GM18520 (cell line): ENCODE measurements around the gene ZNF285.
"Not testable (repeated sequence)": the region's sequence is repeated elsewhere in the genome, so short reads cannot be mapped to it uniquely, and the experiment has no call there.

Source experiments
- ATAC-seq: cut with Tn5 transposase; IDR thresholded peaks from one replicate; pipeline ENCODE4 v1.9.1; 2021; ENCODE audit not compliant: unreplicated experiment

Gene ZNF285

DNA sequence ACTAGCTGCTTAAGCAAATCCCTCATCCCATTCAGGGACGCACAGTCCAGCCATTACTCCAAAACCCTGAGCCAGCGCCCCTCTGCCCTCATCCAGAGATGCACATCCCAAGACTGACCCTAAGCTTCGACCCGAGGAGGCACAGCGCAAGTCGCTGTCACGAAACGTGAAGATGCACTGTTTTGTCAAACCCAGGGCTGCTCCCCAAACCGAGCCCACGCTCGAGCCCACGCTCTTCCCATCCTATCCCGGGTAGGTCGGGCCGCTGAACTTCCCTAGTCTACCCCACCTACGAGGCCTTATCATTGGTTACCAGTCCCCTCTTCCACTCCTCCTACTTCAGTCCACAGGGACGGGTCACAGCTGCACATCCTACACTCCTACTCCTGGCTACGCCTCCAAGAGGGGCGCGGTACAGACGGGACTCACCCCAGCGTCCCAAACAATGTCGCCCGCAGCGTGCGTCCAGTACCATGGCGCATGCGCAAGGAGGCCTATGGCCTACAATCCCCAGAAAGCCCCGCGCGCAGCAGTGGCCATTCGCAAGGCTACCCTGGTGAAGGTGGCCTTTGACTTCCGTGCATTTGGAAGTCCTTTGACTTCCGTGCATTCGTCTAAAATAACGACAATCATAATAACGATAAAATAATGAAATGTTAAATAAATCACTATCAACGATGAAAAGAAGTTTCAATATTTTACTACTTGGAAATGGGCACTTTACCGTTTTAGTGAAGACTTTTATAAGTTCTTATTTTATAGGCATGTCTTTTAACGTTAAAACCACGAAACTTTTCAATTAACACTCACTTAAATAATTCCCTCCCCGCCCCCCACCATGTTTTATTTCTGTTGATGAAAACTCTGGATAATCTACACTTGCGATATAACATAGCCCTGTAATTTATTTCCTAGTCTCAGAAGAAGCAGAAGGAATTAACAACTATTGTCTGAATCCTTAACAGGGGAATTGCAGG lies at the start of gene ZNF285:
ZNF285 (minus strand) TSS at position 470 of the 977 bp plus-strand sequence. CDS start 4,395 bp downstream, outside the sequence.
- ATAC-seq: no peak

DNA sequence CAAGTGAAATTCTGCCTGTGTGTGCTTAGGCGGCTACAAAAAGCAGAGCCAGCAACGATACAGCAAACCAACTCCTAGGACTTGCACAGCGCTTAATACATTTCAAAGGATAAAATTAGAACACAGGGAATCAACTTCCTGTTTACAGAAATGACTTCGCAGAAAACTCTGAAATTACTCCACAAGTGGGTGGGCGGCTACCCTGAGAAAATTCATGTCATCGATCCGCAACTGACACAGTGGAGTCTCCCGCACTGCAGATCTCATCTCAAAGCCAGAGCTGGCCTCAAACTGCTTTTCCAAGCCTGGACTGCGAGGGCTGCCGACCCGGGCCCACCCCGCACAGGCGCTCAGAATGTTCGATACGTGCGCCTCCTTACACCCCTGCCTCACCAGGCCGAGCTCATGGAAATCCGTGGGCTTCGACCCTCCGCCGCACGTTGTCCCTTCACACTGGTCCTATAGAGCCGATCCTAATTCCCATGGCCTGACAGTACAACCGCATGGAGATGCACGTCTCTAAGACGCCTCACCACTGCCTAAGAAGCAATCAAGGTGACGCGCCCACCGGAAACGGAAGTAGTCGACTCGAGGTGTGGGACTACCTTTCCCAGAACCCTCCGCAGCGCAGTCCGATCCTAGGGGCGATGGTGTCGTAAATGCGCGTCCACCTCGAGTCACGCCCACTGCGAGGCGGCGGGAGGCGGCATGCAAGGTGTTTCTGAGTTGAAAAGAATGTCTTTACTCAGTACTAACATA lies 46.7 kb upstream of the ZNF285 start, which contains the start of gene ZNF229:
ZNF229 (minus strand) TSS at position 557 of the 759 bp plus-strand sequence. CDS start 5,625 bp downstream, outside the sequence.
- ATAC-seq: no peak

- ATAC-seq: no peak
Measured at GRCh38 chr19:44438441-44438840, 37.0 kb upstream of the ZNF285 start.

DNA sequence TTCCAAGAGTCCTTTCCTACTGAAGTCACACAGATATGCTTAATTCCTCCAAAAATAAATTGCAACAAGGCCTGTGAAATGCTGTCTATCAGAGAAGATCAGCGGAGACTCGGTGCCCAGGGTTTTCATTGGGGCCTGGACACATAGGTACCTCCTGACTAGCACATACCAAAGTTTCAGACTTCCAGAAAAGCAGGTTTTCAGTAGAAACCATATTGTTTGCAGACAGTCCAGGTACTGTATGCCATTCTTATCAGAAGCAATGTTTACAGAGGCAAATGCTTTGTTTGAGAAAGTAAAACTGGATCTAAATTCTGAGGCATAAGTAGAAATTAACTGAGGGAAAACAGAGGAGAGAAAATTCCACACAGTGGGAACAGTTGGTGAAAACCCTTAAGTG lies 34.0 kb upstream of the ZNF285 start:
- ATAC-seq: no peak

GRCh38 chr19:44430956-44431355 lies 29.5 kb upstream of the ZNF285 start:
- ATAC-seq: no peak

DNA sequence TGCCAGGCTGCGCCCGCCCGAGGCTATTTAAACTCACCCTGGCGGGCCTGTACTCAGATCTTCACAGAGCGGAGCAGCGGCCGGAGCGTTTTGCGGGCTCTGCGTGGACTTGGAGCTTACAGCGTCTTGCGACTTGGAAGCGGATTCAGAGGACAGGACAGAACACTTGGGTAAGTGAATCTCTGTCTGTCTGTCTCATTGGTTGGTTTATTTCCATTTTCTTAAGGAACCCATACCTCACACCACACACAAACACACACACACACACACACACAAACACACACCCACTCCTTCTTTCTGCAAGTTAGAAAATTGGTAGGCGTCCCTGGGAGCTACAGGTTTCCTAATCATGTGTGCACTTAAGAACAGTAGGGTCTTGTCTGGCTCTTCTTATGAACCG lies 14.1 kb upstream of the ZNF285 start:
- ATAC-seq: not testable (repeated sequence)

GRCh38 chr19:44389268-44389667 lies 12.1 kb downstream of the ZNF285 start:
- ATAC-seq: not testable (repeated sequence)

GRCh38 chr19:44374789-44375188 lies 26.6 kb downstream of the ZNF285 start:
- no peak for ATAC-seq

GRCh38 chr19:44371815-44372480 lies 29.5 kb downstream of the ZNF285 start:
- ATAC-seq: no peak

- ATAC-seq: no peak
Measured at GRCh38 chr19:44367024-44367423, 34.4 kb downstream of the ZNF285 start.

- no peak for ATAC-seq
Measured at GRCh38 chr19:44356383-44357111, 44.9 kb downstream of the ZNF285 start, which contains the start of gene ZNF112. ZNF112 (minus strand) TSS chr19:44356680; CDS start chr19:44340539, 16,141 bp downstream.

DNA sequence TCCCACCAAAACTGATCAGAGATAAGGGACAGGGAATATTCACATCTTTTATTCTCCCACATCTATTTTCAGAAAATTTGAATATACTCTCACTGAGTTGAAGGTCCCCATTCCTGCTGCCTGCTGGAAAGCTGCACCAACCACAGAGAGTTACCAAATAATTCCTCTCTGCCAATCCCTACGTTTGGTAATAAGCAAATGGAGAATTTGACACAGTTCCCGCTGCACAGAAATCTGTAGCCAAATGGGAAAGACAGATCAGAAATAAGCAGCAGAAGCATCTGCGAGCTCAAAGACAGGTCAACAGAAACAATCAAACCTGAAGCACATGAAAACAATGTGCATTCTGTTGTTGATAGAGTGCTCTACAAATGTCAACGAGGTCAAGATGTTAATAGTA lies 54.9 kb downstream of the ZNF285 start:
- ATAC-seq: no peak

DNA sequence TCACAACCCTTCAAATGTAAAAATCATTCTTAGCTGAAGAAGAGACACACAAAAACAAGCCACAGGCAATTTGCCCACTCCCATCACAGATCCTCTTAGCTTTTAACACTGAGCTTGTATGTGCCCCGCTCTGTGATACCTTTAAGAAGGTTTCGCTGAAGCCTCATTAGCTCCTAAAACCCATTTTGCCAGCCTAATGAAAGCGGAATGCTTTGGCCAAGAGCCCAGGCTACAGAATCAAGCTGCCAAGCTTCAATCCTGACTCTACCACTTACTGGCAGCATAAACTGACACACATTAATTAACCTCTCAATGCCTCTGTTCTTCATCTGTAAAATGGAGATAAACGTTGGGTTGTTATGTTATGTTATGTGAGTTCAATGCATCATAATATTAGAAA lies 55.4 kb downstream of the ZNF285 start:
- no peak for ATAC-seq

GRCh38 chr19:44344255-44344654 lies 57.2 kb downstream of the ZNF285 start:
- ATAC-seq: no peak

GRCh38 chr19:44341794-44342193 lies 59.6 kb downstream of the ZNF285 start:
- ATAC-seq: no peak

DNA sequence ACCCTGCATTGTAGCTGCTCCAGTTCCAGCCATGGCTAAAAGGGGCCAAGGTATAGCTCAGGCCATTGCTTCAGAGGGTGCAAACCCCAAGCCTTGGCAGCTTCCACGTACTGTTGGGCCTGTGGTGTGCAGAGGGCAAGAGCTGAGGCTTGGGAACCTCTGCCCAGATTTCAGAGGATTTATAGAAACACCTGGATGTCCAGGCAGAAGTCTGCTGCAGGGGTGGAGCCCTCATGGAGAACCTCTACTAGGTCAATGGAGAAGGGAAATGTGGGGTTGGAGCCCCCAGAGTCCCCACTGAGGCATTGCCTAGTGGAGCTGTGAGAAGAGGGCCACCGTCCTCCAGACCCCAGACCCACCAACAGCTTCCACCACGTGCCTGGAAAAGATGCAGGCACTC lies 66.8 kb downstream of the ZNF285 start:
- ATAC-seq: not testable (repeated sequence)
